ENCODE data around the gene SNED1. TPM values are rescaled to one million over a fixed set of nuclear protein-coding genes. Genes with fewer than 3 reads are reported as not detected.

Gene SNED1
- total RNA-seq, 1 donor from 2014 or later, result 2.8 TPM

DNA sequence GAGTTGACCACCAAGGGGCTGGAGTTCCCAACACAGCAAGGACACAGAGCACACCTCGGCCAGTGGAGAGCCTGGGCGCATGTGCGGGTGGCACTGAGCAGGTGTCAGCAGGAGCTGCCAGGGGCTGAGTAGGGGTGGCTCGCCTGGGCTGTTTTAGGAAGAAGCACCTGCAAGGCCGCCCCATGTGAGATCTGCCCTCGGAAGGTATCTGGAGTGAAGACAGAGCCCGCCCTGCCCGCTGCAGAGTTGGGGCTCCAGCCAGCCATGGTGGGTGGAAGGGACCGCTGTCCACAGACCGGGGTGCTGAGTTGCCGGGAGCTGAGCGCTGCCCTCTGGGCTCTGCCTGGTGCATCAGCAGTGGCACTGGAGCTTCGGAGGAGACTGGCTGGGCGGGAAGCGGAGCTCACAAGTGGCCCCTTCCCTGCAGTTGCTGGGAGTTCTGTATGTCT, 68.5 kb downstream of the SNED1 start:
- peaks cover 4% of the 10 kb centered on the region for H3K4me1 Mint-ChIP-seq (ENCODE audit: low read depth, unreplicated experiment)
- H3K4me3 Mint-ChIP-seq (ENCODE audit: unreplicated experiment), result no peak overlapping the region
- no peaks in the 10 kb centered on the region for H3K36me3 Mint-ChIP-seq (ENCODE audit: unreplicated experiment)
- DNase-seq, result no peak
- peaks cover 3% of the 10 kb centered on the region for H3K9me3 Mint-ChIP-seq (ENCODE audit: unreplicated experiment)
- H3K27ac Mint-ChIP-seq (ENCODE audit: unreplicated experiment), result no peak overlapping the region
- peaks cover 11% of the 10 kb centered on the region for H3K27me3 Mint-ChIP-seq (ENCODE audit: unreplicated experiment)
- TF ChIP-seq, protein P1, sequence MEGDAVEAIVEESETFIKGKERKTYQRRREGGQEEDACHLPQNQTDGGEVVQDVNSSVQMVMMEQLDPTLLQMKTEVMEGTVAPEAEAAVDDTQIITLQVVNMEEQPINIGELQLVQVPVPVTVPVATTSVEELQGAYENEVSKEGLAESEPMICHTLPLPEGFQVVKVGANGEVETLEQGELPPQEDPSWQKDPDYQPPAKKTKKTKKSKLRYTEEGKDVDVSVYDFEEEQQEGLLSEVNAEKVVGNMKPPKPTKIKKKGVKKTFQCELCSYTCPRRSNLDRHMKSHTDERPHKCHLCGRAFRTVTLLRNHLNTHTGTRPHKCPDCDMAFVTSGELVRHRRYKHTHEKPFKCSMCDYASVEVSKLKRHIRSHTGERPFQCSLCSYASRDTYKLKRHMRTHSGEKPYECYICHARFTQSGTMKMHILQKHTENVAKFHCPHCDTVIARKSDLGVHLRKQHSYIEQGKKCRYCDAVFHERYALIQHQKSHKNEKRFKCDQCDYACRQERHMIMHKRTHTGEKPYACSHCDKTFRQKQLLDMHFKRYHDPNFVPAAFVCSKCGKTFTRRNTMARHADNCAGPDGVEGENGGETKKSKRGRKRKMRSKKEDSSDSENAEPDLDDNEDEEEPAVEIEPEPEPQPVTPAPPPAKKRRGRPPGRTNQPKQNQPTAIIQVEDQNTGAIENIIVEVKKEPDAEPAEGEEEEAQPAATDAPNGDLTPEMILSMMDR (IDR thresholded peaks at IDR 0.05; ENCODE audit: partially characterized antibody, unreplicated experiment), result no peak

DNA sequence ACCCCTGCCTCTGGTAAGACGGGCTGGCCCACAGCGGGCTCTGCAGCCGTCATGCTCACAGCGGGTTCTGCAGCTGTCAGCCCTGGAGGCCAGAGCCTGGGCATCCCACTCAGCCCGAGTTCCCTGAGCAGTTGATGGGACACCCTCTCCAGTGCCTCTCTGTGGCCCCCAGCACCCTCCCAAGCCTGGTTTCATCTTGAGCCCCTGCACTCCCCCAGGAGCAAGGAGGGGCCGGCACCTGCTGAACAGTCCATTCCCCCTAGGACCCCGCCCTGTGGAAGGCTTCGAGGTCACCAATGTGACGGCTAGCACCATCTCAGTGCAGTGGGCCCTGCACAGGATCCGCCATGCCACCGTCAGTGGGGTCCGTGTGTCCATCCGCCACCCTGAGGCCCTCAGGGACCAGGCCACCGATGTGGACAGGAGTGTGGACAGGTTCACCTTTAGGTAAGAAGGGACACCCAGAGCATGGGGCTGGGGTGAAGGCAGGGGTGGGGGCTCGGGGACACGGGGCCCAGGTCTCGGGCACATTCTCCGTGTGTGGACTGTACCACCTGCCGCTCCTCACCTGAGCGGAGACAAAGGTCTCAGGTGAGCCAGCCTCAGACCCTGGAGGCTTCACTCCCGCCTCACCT, 69.2 kb downstream of the SNED1 start:
- Mint-ChIP-seq H3K9me3 (ENCODE audit: unreplicated experiment) (peaks cover 3% of the 10 kb centered on the region), H3K27me3 (ENCODE audit: unreplicated experiment) (peaks cover 12% of the 10 kb centered on the region), H3K4me3 (ENCODE audit: unreplicated experiment) (no peak overlapping the region), H3K27ac (ENCODE audit: unreplicated experiment) (no peak overlapping the region), H3K4me1 (ENCODE audit: low read depth, unreplicated experiment) (peaks cover 5% of the 10 kb centered on the region), H3K36me3 (ENCODE audit: unreplicated experiment) (no peaks in the 10 kb centered on the region)
- DNase-seq, result no peak
- TF ChIP-seq, protein P1 (IDR thresholded peaks at IDR 0.05; ENCODE audit: partially characterized antibody, unreplicated experiment), result no peak

DNA sequence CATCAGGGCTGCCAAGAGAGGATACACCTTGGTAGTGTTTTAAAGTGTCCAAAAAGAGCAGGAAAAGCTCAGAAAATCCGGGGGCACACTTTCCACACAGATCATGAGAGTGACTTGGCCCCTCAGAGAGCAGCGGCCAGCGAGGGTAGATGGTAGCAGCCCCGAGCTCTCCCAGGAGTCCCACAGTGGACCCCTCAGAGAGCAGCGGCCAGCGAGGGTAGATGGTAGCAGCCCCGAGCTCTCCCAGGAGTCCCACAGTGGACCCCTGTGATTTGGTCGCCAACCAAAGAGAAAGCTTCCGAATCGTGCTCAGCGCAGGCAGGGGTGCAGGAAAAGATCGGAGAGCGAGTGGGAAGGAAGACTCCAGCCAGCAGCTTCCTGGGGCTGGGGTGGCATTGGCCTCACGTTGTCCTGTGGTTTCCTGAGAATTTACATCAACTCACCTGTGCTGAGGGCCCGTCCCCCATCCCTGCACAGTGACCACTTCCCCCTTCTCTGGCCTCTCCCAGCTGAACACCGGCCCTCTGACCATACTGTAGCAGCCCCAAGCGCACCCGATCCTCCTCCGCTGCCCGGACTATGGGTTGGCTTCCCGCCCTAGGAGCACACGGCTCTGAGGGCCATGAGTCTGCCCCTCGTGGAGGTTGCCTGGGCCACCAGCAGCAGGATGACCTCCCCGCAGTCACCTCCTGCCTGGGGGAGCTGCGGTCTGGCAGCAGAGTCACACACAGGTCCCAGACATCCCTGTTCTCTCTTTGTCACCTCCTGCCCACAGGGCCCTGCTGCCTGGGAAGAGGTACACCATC, 69.9 kb downstream of the SNED1 start:
- Mint-ChIP-seq H3K4me3 (ENCODE audit: unreplicated experiment) (no peak overlapping the region), H3K27ac (ENCODE audit: unreplicated experiment) (no peak overlapping the region), H3K27me3 (ENCODE audit: unreplicated experiment) (peaks cover 13% of the 10 kb centered on the region), H3K9me3 (ENCODE audit: unreplicated experiment) (peaks cover 3% of the 10 kb centered on the region), H3K36me3 (ENCODE audit: unreplicated experiment) (no peaks in the 10 kb centered on the region), H3K4me1 (ENCODE audit: low read depth, unreplicated experiment) (peaks cover 4% of the 10 kb centered on the region)
- TF ChIP-seq, protein P1 (IDR thresholded peaks at IDR 0.05; ENCODE audit: partially characterized antibody, unreplicated experiment), result no peak
- no peak for DNase-seq

DNA sequence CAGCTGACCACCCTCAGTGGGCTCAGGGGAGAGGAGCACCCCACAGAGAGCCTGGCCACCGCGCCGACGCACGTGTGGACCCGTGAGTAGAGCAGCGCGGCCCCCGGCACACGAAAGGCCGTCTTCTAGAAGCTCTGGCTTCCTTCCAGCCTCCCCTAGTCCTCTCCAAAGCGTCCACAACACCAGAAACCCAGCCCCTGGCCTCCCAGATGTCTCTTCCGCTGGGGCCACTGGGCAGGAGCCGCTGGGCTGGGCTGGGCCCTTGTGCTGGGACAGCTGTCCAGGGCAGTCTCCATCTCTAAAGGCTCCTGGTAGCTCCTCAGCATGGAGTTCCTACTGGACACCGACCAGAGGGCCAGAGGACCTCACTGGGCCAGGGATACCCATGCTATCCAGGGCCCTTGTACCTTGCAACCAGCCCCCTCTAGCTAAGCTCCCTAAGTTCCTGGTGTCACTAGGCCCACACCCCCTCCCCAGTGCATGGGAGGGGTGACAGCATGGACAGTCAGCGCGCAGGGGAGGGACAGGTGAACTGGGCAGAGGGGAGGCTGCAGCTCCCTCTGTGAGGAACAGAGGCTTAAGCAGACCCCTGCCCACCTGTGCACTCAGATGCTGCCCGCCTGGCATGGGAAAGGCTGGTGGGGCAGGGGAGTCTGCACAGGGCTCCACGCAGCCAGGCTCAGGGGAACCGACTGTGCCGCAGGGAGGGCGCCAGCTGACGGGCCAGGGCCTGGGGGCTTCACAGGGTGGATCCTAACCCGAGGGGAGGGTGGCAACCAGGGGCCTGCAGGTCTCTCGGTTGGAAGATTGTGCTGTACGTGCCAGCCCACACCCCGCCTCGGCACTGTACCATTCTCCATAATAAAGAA, 70.8 kb downstream of the SNED1 start:
- Mint-ChIP-seq H3K36me3 (ENCODE audit: unreplicated experiment) (no peaks in the 10 kb centered on the region), H3K4me1 (ENCODE audit: low read depth, unreplicated experiment) (peaks cover 4% of the 10 kb centered on the region), H3K4me3 (ENCODE audit: unreplicated experiment) (no peak overlapping the region), H3K27ac (ENCODE audit: unreplicated experiment) (no peak overlapping the region), H3K9me3 (ENCODE audit: unreplicated experiment) (peaks cover 4% of the 10 kb centered on the region), H3K27me3 (ENCODE audit: unreplicated experiment) (peaks cover 13% of the 10 kb centered on the region)
- TF ChIP-seq, protein P1 (IDR thresholded peaks at IDR 0.05; ENCODE audit: partially characterized antibody, unreplicated experiment), result no peak
- no peak for DNase-seq

Data from glutamatergic neuron (in vitro differentiated cells).